ENCODE results near the gene MTA1.

Gene MTA1

DNA sequence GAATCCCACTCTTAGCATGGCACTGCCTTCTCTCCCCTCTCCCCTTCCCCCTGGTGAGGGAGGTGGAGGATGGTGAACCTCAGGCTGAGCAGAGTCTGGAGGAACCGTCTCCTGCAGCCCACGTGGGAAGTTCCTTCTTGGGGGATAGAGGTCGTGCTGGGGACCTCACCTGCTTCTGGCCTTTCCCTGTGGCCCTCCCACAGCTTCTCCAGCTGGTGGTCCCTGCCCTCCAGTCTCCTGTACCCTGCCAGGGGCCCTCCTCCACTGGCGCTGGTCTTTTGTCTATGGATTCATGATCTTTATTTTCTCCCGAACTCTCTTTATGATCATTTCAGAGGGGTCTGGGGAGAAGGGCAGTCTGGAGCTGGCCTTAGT is 9.0 kb upstream of the MTA1 start:
- peaks cover 5% of the 10 kb centered on the region for H3F3A ChIP-seq (ENCODE audit: control insufficient read depth, insufficient read depth)
- no peaks in the 10 kb centered on the region for H3K9me3 ChIP-seq (ENCODE audit: control insufficient read depth, insufficient read depth, low read length)
- no peak overlapping the region for H3K27ac ChIP-seq (ENCODE audit: low read depth, low read length)
- H3K79me2 ChIP-seq (ENCODE audit: control insufficient read depth, low read length): no peaks in the 10 kb centered on the region
- H3K4me2 ChIP-seq (ENCODE audit: low read length): no peak overlapping the region
- peaks cover 13% of the 10 kb centered on the region for H3K4me1 ChIP-seq (ENCODE audit: control insufficient read depth, low read length)
- no peaks in the 10 kb centered on the region for H3K36me3 ChIP-seq (ENCODE audit: control insufficient read depth, low read length)
- peaks cover 2% of the 10 kb centered on the region; the same call in 1 of the 2 replicates for H4K20me1 ChIP-seq (ENCODE audit: control insufficient read depth, insufficient read depth, low read depth, low read length)
- no peak for TF ChIP-seq EZH2phosphoT487 (IDR thresholded peaks at IDR 0.05; ENCODE audit: borderline replicate concordance, low read length)
- TF ChIP-seq, protein P1, sequence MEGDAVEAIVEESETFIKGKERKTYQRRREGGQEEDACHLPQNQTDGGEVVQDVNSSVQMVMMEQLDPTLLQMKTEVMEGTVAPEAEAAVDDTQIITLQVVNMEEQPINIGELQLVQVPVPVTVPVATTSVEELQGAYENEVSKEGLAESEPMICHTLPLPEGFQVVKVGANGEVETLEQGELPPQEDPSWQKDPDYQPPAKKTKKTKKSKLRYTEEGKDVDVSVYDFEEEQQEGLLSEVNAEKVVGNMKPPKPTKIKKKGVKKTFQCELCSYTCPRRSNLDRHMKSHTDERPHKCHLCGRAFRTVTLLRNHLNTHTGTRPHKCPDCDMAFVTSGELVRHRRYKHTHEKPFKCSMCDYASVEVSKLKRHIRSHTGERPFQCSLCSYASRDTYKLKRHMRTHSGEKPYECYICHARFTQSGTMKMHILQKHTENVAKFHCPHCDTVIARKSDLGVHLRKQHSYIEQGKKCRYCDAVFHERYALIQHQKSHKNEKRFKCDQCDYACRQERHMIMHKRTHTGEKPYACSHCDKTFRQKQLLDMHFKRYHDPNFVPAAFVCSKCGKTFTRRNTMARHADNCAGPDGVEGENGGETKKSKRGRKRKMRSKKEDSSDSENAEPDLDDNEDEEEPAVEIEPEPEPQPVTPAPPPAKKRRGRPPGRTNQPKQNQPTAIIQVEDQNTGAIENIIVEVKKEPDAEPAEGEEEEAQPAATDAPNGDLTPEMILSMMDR (IDR thresholded peaks at IDR 0.05; ENCODE audit: low read depth, low read length, poor library complexity, severe bottlenecking): no peak
- peaks cover 39% of the 10 kb centered on the region for H3K27me3 ChIP-seq (ENCODE audit: control insufficient read depth, low read length)
- H3K9me2 ChIP-seq (replicated peaks; ENCODE audit: control insufficient read depth, low read length): no peaks in the 10 kb centered on the region
- no peak overlapping the region for H3K4me3 ChIP-seq (ENCODE audit: low read length)

DNA sequence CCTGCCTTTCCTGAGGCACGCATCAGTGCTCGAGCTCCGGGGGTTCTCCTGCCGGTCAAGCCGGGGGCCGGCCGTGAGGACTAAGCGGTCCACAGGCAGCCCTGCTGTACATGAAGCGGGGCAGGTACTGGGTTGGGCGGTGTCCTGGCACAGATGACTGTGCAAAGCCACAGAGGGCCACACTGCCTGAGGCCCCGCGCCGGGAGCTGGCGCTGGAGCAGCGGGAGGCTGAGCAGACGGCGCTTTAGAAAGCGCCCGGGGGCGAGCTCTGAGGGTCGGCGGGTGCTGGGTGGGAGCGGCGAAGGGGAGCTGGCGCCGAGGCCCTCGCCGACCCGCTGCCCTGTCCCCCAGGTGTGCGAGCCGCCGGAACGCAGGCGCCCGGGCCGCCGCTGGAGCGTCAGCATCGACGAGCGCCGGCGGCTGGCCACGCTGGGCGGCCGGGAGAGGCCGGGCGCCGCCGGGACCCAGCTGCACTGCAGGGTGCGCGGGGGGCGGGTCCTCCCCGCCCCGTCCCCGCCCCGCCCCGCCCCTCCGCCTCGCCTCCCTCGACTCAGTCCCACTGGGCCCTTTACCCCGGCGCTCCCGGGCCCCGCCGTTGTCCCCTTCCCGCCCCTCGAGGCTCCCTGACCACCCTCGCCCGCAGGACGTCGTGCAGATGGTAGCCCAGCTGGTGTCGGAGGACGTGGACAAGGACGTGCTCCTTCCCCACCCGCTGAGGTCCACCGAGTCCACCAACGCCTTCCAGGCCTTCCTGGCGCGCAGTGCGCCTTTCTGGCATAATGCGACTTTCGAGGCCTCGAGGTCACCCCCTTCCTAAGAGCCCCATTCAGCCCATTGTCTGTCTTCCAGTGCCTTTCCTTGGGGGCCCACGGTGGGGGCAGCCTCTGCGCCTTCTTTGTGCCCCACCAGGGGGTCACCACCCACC is 8.3 kb upstream of the MTA1 start:
- Histone ChIP-seq H3K36me3 (ENCODE audit: control insufficient read depth, low read length) (no peaks in the 10 kb centered on the region), H3K4me1 (ENCODE audit: control insufficient read depth, low read length) (peaks cover 13% of the 10 kb centered on the region), H3K27ac (ENCODE audit: low read depth, low read length) (no peak overlapping the region), H3K4me3 (ENCODE audit: low read length) (no peak overlapping the region), H3K79me2 (ENCODE audit: control insufficient read depth, low read length) (no peaks in the 10 kb centered on the region), H3K9me2 (replicated peaks; ENCODE audit: control insufficient read depth, low read length) (no peaks in the 10 kb centered on the region), H3F3A (ENCODE audit: control insufficient read depth, insufficient read depth) (peaks cover 2% of the 10 kb centered on the region), H4K20me1 (ENCODE audit: control insufficient read depth, insufficient read depth, low read depth, low read length) (peaks cover 2% of the 10 kb centered on the region; the same call in 1 of the 2 replicates), H3K4me2 (ENCODE audit: low read length) (no peak overlapping the region), H3K27me3 (ENCODE audit: control insufficient read depth, low read length) (peaks cover 39% of the 10 kb centered on the region), H3K9me3 (ENCODE audit: control insufficient read depth, insufficient read depth, low read length) (no peaks in the 10 kb centered on the region)
- TF ChIP-seq, protein P1 (IDR thresholded peaks at IDR 0.05; ENCODE audit: low read depth, low read length, poor library complexity, severe bottlenecking): no peak
- no peak for TF ChIP-seq EZH2phosphoT487 (IDR thresholded peaks at IDR 0.05; ENCODE audit: borderline replicate concordance, low read length)

- no peaks in the 10 kb centered on the region for H3K79me2 ChIP-seq (ENCODE audit: control insufficient read depth, low read length)
- peaks cover 2% of the 10 kb centered on the region; the same call in 1 of the 2 replicates for H4K20me1 ChIP-seq (ENCODE audit: control insufficient read depth, insufficient read depth, low read depth, low read length)
- H3K4me3 ChIP-seq (ENCODE audit: low read length): no peak overlapping the region
- H3F3A ChIP-seq (ENCODE audit: control insufficient read depth, insufficient read depth): no peaks in the 10 kb centered on the region; the same call in 1 of the 2 replicates
- no peaks in the 10 kb centered on the region for H3K9me2 ChIP-seq (replicated peaks; ENCODE audit: control insufficient read depth, low read length)
- H3K27ac ChIP-seq (ENCODE audit: low read depth, low read length): no peak overlapping the region
- peaks cover 13% of the 10 kb centered on the region for H3K4me1 ChIP-seq (ENCODE audit: control insufficient read depth, low read length)
- H3K27me3 ChIP-seq (ENCODE audit: control insufficient read depth, low read length): peaks cover 39% of the 10 kb centered on the region
- TF ChIP-seq, protein P1 (IDR thresholded peaks at IDR 0.05; ENCODE audit: low read depth, low read length, poor library complexity, severe bottlenecking): no peak
- no peak for TF ChIP-seq EZH2phosphoT487 (IDR thresholded peaks at IDR 0.05; ENCODE audit: borderline replicate concordance, low read length)
- H3K36me3 ChIP-seq (ENCODE audit: control insufficient read depth, low read length): no peaks in the 10 kb centered on the region
- H3K4me2 ChIP-seq (ENCODE audit: low read length): no peak overlapping the region
- no peaks in the 10 kb centered on the region for H3K9me3 ChIP-seq (ENCODE audit: control insufficient read depth, insufficient read depth, low read length)
Observed at GRCh38 chr14:105411985-105412770, 7.4 kb upstream of the MTA1 start.
